GM23338 (cell line): ENCODE measurements around the gene IRF5. TPM values are rescaled to one million over a fixed set of nuclear protein-coding genes. Genes with fewer than 3 reads are reported as not detected.

Experiments
- ATAC-seq: fragments of 200-7000 bp; cut with Tn5 transposase; 3 replicates; pipeline ENCODE4 v1.9.1; 2020
- DNase-seq: peaks from one replicate; pipeline ENCODE4 v3.0.0-alpha.2; 2015; ENCODE audit warnings: low spot score
- H2AFZ ChIP-seq: fragments of 200-600 bp; sonication (generic); 2 replicates; pipeline ENCODE4 v1.8.0; 2016; ENCODE audit warnings: antibody characterized with exemption, mild to moderate bottlenecking, moderate library complexity
- H3F3A ChIP-seq: fragments of 200-600 bp; sonication (generic); replicated peaks from 2 replicates; pipeline ENCODE4 v1.8.0; 2017; ENCODE audit warnings: antibody characterized with exemption, mixed run types, low read depth
- H3K27ac ChIP-seq: fragments of 200-600 bp; sonication (generic); 2 replicates; pipeline ENCODE4 v1.6.1; 2016; ENCODE audit warnings: low read depth
- H3K27me3 ChIP-seq: fragments of 200-600 bp; sonication (generic); 2 replicates; pipeline ENCODE4 v1.8.0; 2016; ENCODE audit warnings: mild to moderate bottlenecking, mixed run types, moderate library complexity; ENCODE audit not compliant: insufficient read depth
- H3K36me3 ChIP-seq: fragments of 200-600 bp; sonication (generic); 2 replicates; pipeline ENCODE4 v1.8.0; 2016; ENCODE audit warnings: mild to moderate bottlenecking; ENCODE audit not compliant: insufficient read depth
- H3K4me1 ChIP-seq: fragments of 200-600 bp; sonication (generic); 2 replicates; pipeline ENCODE4 v1.8.0; 2016; ENCODE audit warnings: mild to moderate bottlenecking, moderate library complexity; ENCODE audit not compliant: insufficient read depth
- H3K4me2 ChIP-seq: fragments of 200-600 bp; sonication (generic); 2 replicates; pipeline ENCODE4 v1.7.1; 2017; ENCODE audit warnings: mixed run types
- H3K4me3 ChIP-seq: fragments of 200-600 bp; sonication (generic); 2 replicates; pipeline ENCODE4 v1.6.1; 2016; ENCODE audit warnings: mixed run types
- H3K79me2 ChIP-seq: fragments of 200-600 bp; sonication (generic); replicated peaks from 2 replicates; pipeline ENCODE4 v1.8.0; 2017; ENCODE audit warnings: mild to moderate bottlenecking; ENCODE audit not compliant: insufficient read depth
- H3K9me2 ChIP-seq: fragments of 200-600 bp; sonication (generic); 2 replicates; pipeline ENCODE4 v1.8.0; 2017; ENCODE audit not compliant: insufficient read depth
- H4K20me1 ChIP-seq: fragments of 200-600 bp; sonication (generic); replicated peaks from 2 replicates; pipeline ENCODE4 v1.8.0; 2017; ENCODE audit warnings: mild to moderate bottlenecking; ENCODE audit not compliant: insufficient read depth
- H3K27ac Mint-ChIP-seq: 2 replicates; pipeline ENCODE4 v1.8.0; 2020; ENCODE audit warnings: inconsistent platforms, mild to moderate bottlenecking, moderate library complexity, mixed read lengths
- H3K27me3 Mint-ChIP-seq: 3 replicates; pipeline ENCODE4 v1.8.0; 2022; ENCODE audit warnings: low read depth, mild to moderate bottlenecking, moderate library complexity, mixed read lengths, inconsistent platforms; ENCODE audit not compliant: insufficient read depth, poor library complexity
- H3K36me3 Mint-ChIP-seq: 3 replicates; pipeline ENCODE4 v1.8.0; 2021; ENCODE audit warnings: low read depth, mild to moderate bottlenecking, inconsistent platforms, moderate library complexity, mixed read lengths
- H3K4me1 Mint-ChIP-seq: 3 replicates; pipeline ENCODE4 v1.8.0; 2020; ENCODE audit warnings: mild to moderate bottlenecking, inconsistent platforms, mixed read lengths
- H3K4me3 Mint-ChIP-seq: 3 replicates; pipeline ENCODE4 v1.8.0; 2021; ENCODE audit warnings: moderate library complexity, mild to moderate bottlenecking, inconsistent platforms, mixed read lengths
- H3K9me3 Mint-ChIP-seq: 3 replicates; pipeline ENCODE4 v1.8.0; 2020; ENCODE audit warnings: moderate library complexity, mild to moderate bottlenecking, inconsistent platforms, mixed read lengths
- CREB1 ChIP-seq: fragments of 250-450 bp; sonication (Bioruptor Pico); IDR thresholded peaks from 2 replicates; pipeline ENCODE4 v1.5.0; 2020; ENCODE audit warnings: low read depth, mild to moderate bottlenecking, moderate library complexity
- CTCF ChIP-seq, 2 experiments: fragments of 200-600 bp in 1 of 2; sonication (generic) in 1 of 2; conservative IDR thresholded peaks; 2 replicates each; pipeline versions ENCODE4 v1.5.1 to v1.6.1; 2016 to 2017; ENCODE audit warnings: antibody characterized with exemption in 2 of 2, low read depth in 2 of 2, mild to moderate bottlenecking in 2 of 2, moderate library complexity in 1 of 2
- EZH2 ChIP-seq: fragments of 200-600 bp; sonication (generic); IDR thresholded peaks from one replicate; pipeline ENCODE4 v1.8.0; 2017; ENCODE audit warnings: antibody characterized with exemption, mild to moderate bottlenecking, low read depth; ENCODE audit not compliant: unreplicated experiment
- EZH2phosphoT487 ChIP-seq: fragments of 200-600 bp; sonication (generic); IDR thresholded peaks from one replicate; pipeline ENCODE4 v1.8.1; 2018; ENCODE audit warnings: antibody characterized with exemption; ENCODE audit not compliant: unreplicated experiment
- JUNB ChIP-seq: IDR thresholded peaks from one replicate; pipeline ENCODE4 v1.6.1; 2016; ENCODE audit warnings: antibody characterized with exemption; ENCODE audit not compliant: unreplicated experiment
- NANOG ChIP-seq: IDR thresholded peaks from 2 replicates; pipeline ENCODE4 v1.6.1; 2016; ENCODE audit warnings: antibody characterized with exemption, borderline replicate concordance
- STAT1 ChIP-seq: IDR thresholded peaks from one replicate; pipeline ENCODE4 v1.6.1; 2016; ENCODE audit warnings: antibody characterized with exemption; ENCODE audit not compliant: unreplicated experiment
- ZNF114 ChIP-seq: fragments of 250-450 bp; sonication (Bioruptor Pico); IDR thresholded peaks from 2 replicates; pipeline ENCODE4 v1.5.0; 2020; ENCODE audit warnings: mild to moderate bottlenecking, moderate library complexity
- ZNF331 ChIP-seq: fragments of 250-450 bp; sonication (Bioruptor Pico); IDR thresholded peaks from 2 replicates; pipeline ENCODE4 v1.5.0; 2020; ENCODE audit warnings: low read depth, mild to moderate bottlenecking, moderate library complexity
- ZNF462 ChIP-seq: fragments of 250-450 bp; sonication (Bioruptor Pico); IDR thresholded peaks from 2 replicates; pipeline ENCODE4 v1.5.0; 2020; ENCODE audit warnings: mild to moderate bottlenecking, moderate library complexity
- polyA plus RNA-seq: library from polyadenylated mRNA; unstranded; fragments of >200 nt; fragmentation: Nextera tagmentation; extraction: Ambion mirVana; gene quantifications from 2 replicates; pipeline ENCODE4 v1.2.1, GENCODE V29; 2016
- total RNA-seq: library from RNA; depleted of rRNA; stranded (reverse); fragments of >200 nt; shearing (Covaris generic); gene quantifications from 2 replicates; pipeline ENCODE4 v1.2.3, GENCODE V29; 2014

IRF5 gene
- total and polyA plus RNA-seq, 2 experiments from 2014 or later: 0.37 to 3.7 TPM

- Mint-ChIP-seq H3K9me3 (no peaks in the 10 kb centered on the region), H3K4me3 (peak overlapping the region; percentile 61), H3K27me3 (peaks cover 59% of the 10 kb centered on the region), H3K27ac (no peak overlapping the region), H3K36me3 (no peaks in the 10 kb centered on the region; the same call in 2 of the 3 replicates), H3K4me1 (peaks cover 14% of the 10 kb centered on the region)
- TF ChIP-seq CTCF (conservative IDR thresholded peaks at IDR 0.05; ENCODE audit: low read depth in 2 of 2): no peak
- TF ChIP-seq EZH2phosphoT487: no peak
- TF ChIP-seq STAT1: no peak
- TF ChIP-seq ZNF114: no peak
- TF ChIP-seq CREB1 (CRISPR knock-in tag): no peak
- TF ChIP-seq EZH2: no peak
- TF ChIP-seq ZNF331: no peak
- no peak for TF ChIP-seq ZNF462
- no peak for TF ChIP-seq NANOG
- no peak for TF ChIP-seq JUNB
- ATAC-seq: no peak
- no peak for DNase-seq
- Histone ChIP-seq H3K4me2 (no peak overlapping the region; the same call in 1 of the 2 replicates), H2AFZ (no peak overlapping the region), H3K9me2 (no peaks in the 10 kb centered on the region), H3F3A (0 out of 2 replicates have a peak, but pooled peaks cover 5% of the 10 kb centered on the region), H3K4me3 (no peak overlapping the region), H3K27me3 (peaks cover 61% of the 10 kb centered on the region), H3K27ac (no peak overlapping the region), H3K4me1 (no peaks in the 10 kb centered on the region), H4K20me1 (peaks cover 4% of the 10 kb centered on the region; the same call in 1 of the 2 replicates), H3K36me3 (no peaks in the 10 kb centered on the region), H3K79me2 (no peaks in the 10 kb centered on the region)
Measured at GRCh38 chr7:128936798-128937197, 929 bp upstream of the IRF5 start.
